Measurements from ENCODE around the gene OTOP3.

OTOP3 gene

GRCh38 chr17:74921769-74922168, 13.9 kb upstream of the OTOP3 start:
- no peak for DNase-seq
- no peak overlapping the region for H3K27ac Mint-ChIP-seq
- H3K9me3 Mint-ChIP-seq = no peaks in the 10 kb centered on the region
- H3K27me3 Mint-ChIP-seq = peaks cover 61 to 87% of the 10 kb centered on the region in 2 donors
- H3K4me3 Mint-ChIP-seq = no peak overlapping the region
- H3K36me3 Mint-ChIP-seq (ENCODE audit: insufficient read depth) = peaks cover 3% of the 10 kb centered on the region
- peaks cover 6 to 9% of the 10 kb centered on the region in 2 donors for H3K4me1 Mint-ChIP-seq (ENCODE audit: low read depth in 2 of 2)
- no peak for ATAC-seq (replicated peaks)

DNA sequence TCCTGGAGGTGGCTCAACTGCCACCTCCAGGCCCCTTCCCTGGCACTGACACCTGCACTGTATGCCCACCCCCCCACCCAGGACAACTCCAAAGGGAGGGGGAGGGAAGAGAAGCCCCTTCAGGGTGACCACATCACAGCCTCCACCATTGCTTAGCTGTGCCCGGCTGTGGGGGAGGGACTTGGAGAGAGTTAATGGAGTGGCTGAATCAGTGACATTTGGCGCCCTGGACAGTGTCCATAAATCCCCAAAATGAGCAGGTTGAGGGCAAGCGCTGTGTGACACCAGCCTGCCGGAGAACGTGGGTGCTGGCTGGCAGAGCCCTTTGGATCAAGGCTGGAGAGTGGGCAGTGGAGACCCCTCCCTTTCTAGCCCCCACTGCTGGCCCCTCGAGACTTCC, 13.5 kb upstream of the OTOP3 start:
- Mint-ChIP-seq H3K27me3 (peaks cover 58 to 87% of the 10 kb centered on the region in 2 donors), H3K9me3 (no peaks in the 10 kb centered on the region), H3K4me3 (peak overlapping the region in 1 of 2 donors; percentile 70), H3K27ac (no peak overlapping the region), H3K36me3 (ENCODE audit: insufficient read depth) (peaks cover 3% of the 10 kb centered on the region), H3K4me1 (ENCODE audit: low read depth in 2 of 2) (peaks cover 6 to 9% of the 10 kb centered on the region in 2 donors)
- ATAC-seq (replicated peaks) = no peak
- DNase-seq = no peak

- no peak for DNase-seq
- Mint-ChIP-seq H3K4me3 (peak within 1 kb of the TSS; percentile 49 to 72), H3K36me3 (ENCODE audit: insufficient read depth) (peaks cover 3% of the 10 kb centered on the region), H3K27me3 (peaks cover 61 to 87% of the 10 kb centered on the region in 2 donors), H3K9me3 (no peaks in the 10 kb centered on the region), H3K27ac (no peak within 1 kb of the TSS), H3K4me1 (ENCODE audit: low read depth in 2 of 2) (peaks cover 6 to 9% of the 10 kb centered on the region in 2 donors)
- ATAC-seq (replicated peaks) = peak; percentile 57
Observed at GRCh38 chr17:74922694-74923537, 12.8 kb upstream of the OTOP3 start, which contains the start of gene USH1G. Gene USH1G, minus strand, starts transcription at chr17:74923255. Its CDS starts 182 bp downstream, at chr17:74923073.

DNA sequence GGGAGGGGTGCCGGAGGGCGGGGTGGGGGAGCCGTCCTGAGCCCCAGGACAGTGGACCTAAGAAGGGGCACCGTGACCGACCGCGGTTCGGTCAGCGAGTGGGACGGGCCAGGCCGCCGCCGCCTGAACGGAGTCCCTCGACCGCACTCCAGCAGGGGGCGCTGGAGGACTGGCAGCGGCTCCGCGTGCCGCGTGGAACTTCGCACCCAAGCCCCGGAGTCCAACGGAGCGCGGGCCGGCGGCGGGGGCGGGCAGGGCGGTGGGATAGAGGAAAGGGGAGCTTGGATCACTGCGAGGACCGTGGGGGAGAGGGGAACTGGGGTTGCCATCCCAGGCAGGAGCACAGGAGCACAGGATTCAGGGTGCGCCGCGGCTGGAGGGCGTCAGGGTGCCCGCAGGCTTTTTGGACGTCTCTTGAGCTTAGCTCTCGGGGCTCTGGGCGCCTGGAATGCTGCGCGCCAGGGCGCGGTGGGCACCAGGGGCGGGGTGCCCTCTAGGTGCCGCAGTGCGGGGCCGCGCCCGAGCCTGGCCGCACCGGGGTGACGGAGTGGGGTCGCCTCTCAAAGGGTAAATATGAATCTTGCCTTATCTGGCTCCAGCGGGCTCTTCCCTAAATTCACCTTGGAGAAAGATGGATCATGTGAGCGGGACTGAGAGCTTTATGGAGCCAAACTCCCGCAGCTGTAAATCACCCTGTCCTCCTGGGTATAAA, 12.0 kb upstream of the OTOP3 start:
- Mint-ChIP-seq H3K9me3 (no peaks in the 10 kb centered on the region), H3K27ac (no peak overlapping the region), H3K36me3 (ENCODE audit: insufficient read depth) (peaks cover 3% of the 10 kb centered on the region), H3K4me3 (peak overlapping the region; percentile 49 to 72), H3K27me3 (peaks cover 65 to 87% of the 10 kb centered on the region in 2 donors), H3K4me1 (ENCODE audit: low read depth in 2 of 2) (peaks cover 6 to 9% of the 10 kb centered on the region in 2 donors)
- peak; percentile 80 for ATAC-seq (replicated peaks)
- peak; percentile 63 to 68 (median 68) for DNase-seq

DNA sequence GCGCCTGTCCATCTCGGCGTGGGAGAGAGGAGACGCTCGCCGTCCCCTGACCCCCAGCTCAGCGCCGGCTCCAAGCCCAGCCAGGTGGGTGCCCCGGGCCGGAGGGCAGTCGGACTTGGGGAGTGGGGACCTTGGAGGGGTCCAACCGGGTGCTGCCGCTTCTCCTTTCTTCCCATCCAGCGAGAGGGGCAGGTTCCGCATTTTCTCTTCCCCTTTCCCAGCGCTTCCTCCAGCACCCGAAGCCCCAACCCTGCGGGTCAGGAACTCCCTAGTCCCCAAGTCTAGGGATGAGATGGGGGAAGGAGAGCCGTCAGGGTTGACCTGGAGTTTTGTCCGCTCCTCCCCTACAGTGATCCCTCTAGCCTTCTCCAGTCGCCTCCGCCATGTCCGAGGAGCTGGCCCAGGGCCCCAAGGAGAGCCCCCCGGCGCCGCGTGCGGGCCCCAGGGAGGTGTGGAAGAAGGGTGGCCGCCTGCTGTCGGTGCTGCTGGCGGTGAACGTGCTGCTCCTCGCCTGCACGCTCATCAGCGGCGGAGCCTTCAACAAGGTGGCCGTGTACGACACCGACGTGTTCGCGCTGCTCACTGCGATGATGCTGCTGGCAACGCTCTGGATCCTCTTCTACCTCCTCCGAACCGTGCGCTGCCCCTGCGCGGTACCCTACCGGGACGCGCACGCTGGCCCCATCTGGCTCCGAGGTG, 11.3 kb upstream of the OTOP3 start, which contains the start of gene OTOP2:
TSS of gene OTOP2 (plus strand) at position 24 of the 699 bp plus-strand sequence. CDS start at position 384, 360 bp downstream.
- Mint-ChIP-seq H3K27me3 (peaks cover 68 to 89% of the 10 kb centered on the region in 2 donors), H3K27ac (no peak within 1 kb of the TSS), H3K9me3 (no peaks in the 10 kb centered on the region), H3K36me3 (ENCODE audit: insufficient read depth) (peaks cover 3% of the 10 kb centered on the region), H3K4me1 (ENCODE audit: low read depth in 2 of 2) (peaks cover 6 to 9% of the 10 kb centered on the region in 2 donors), H3K4me3 (peak within 1 kb of the TSS; percentile 49 to 72)
- no peak for DNase-seq
- ATAC-seq (replicated peaks) = no peak

DNA sequence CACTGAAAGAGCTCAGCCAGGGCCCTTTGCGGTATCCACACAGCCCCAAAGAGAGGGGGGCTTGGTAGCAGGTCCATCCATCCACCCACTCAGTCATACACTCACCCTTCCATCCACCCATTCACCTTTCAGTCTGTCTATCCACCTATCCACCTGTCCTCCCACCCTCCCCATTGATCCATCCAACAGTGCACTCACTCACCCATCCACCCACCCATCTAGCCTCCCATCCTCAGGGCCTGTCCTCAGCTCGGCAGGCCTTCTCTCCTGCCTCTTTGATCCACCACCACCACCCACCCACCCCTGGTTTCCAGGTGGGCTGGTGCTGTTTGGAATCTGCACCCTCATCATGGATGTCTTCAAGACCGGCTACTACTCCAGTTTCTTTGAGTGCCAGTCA, 10.5 kb upstream of the OTOP3 start:
- DNase-seq (no peak), ATAC-seq (replicated peaks) (no peak)
- no peak overlapping the region for H3K27ac Mint-ChIP-seq
- H3K27me3 Mint-ChIP-seq = peaks cover 71 to 95% of the 10 kb centered on the region in 2 donors
- no peaks in the 10 kb centered on the region for H3K9me3 Mint-ChIP-seq
- H3K36me3 Mint-ChIP-seq (ENCODE audit: insufficient read depth) = peaks cover 3% of the 10 kb centered on the region
- H3K4me3 Mint-ChIP-seq = peak overlapping the region in 1 of 2 donors; percentile 19
- peaks cover 6 to 9% of the 10 kb centered on the region in 2 donors for H3K4me1 Mint-ChIP-seq (ENCODE audit: low read depth in 2 of 2)

GRCh38 chr17:74928786-74929185, 6.9 kb upstream of the OTOP3 start:
- no peak for ATAC-seq (replicated peaks)
- Mint-ChIP-seq H3K27ac (no peak overlapping the region), H3K4me3 (no peak overlapping the region)

GRCh38 chr17:74930535-74931036, 5.1 kb upstream of the OTOP3 start:
- peaks cover 0 to 5% of the 10 kb centered on the region in 2 donors for H3K4me1 Mint-ChIP-seq (ENCODE audit: low read depth in 2 of 2)
- no peak for ATAC-seq (replicated peaks)
- peaks cover 6% of the 10 kb centered on the region for H3K36me3 Mint-ChIP-seq (ENCODE audit: insufficient read depth)
- H3K27ac Mint-ChIP-seq = no peak overlapping the region
- H3K27me3 Mint-ChIP-seq = peaks cover 78 to 99% of the 10 kb centered on the region in 2 donors
- H3K4me3 Mint-ChIP-seq = no peak overlapping the region
- H3K9me3 Mint-ChIP-seq = no peaks in the 10 kb centered on the region
- no peak for DNase-seq

More at GRCh38 chr17:74928786-74929185, 6.9 kb upstream of the OTOP3 start:
- DNase-seq = no peak
- peaks cover 84 to 99% of the 10 kb centered on the region in 2 donors for H3K27me3 Mint-ChIP-seq
- H3K36me3 Mint-ChIP-seq (ENCODE audit: insufficient read depth) = peaks cover 6% of the 10 kb centered on the region
- H3K4me1 Mint-ChIP-seq (ENCODE audit: low read depth in 2 of 2) = peaks cover 6 to 11% of the 10 kb centered on the region in 2 donors
- no peaks in the 10 kb centered on the region for H3K9me3 Mint-ChIP-seq

GRCh38 chr17:74935048-74935447, 650 bp upstream of the OTOP3 start:
- no peak for ATAC-seq (replicated peaks)
- Mint-ChIP-seq H3K4me1 (ENCODE audit: low read depth in 2 of 2) (peaks cover 4 to 5% of the 10 kb centered on the region in 2 donors), H3K9me3 (no peaks in the 10 kb centered on the region), H3K27me3 (peaks cover 70 to 91% of the 10 kb centered on the region in 2 donors), H3K4me3 (no peak overlapping the region), H3K36me3 (ENCODE audit: insufficient read depth) (peaks cover 3% of the 10 kb centered on the region), H3K27ac (no peak overlapping the region)
- no peak for DNase-seq

GRCh38 chr17:74936470-74936799, 737 bp downstream of the OTOP3 start:
- no peak overlapping the region for H3K4me3 Mint-ChIP-seq
- H3K27me3 Mint-ChIP-seq = peaks cover 56 to 90% of the 10 kb centered on the region in 2 donors
- no peak overlapping the region for H3K27ac Mint-ChIP-seq
- H3K4me1 Mint-ChIP-seq (ENCODE audit: low read depth in 2 of 2) = peaks cover 0 to 4% of the 10 kb centered on the region in 2 donors
- ATAC-seq (replicated peaks) = no peak
- H3K36me3 Mint-ChIP-seq (ENCODE audit: insufficient read depth) = no peaks in the 10 kb centered on the region
- H3K9me3 Mint-ChIP-seq = no peaks in the 10 kb centered on the region
- DNase-seq = no peak

DNA sequence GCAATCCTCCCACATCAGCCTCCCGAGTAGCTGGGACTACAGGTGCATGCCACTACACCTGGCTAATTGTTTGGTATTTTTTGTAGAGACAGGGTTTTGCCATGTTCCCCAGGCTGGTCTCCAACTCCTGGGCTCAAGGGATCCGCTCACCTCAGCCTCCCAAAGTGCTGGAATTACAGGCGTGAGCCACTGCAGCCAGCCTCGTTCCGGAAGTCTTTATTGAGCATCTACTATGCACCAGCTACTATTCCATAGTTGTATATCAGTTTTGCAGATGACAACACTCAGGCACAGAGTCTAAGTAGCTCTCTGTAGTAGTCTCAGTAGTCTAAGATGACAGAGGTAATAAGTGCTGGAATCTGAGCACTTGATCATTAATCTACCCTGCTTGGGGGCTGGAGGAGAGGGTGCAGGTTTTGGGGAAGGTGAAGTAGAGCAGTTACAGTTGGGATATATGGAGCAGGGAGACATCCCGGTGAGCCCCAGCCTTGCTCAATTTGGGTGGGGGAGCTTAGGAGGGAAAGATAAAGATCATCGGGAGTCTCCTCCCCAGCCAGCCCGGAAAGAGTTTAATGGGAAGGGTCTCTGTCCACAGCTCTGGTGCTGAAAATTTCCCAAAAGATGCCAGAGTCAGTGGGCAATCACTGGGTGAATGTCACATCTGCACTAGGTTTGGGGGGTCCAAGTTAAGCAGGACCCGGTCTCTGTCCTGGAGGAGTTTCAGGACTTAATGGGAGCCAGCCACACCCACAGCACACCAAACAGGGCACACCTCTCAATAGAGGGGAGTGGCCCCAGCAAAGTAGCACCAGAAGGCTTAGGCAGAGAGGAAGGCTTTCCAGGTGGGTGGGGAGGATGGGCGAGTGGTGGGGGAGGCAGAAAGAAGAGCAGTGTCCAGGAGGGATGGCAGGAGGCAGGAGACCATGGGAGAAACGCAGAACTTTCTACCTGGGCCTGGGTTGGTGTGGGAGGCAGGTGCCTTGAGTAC, 1.7 kb downstream of the OTOP3 start:
- ATAC-seq (replicated peaks) (no peak), DNase-seq (no peak)
- Mint-ChIP-seq H3K36me3 (ENCODE audit: insufficient read depth) (no peaks in the 10 kb centered on the region), H3K27ac (no peak overlapping the region), H3K9me3 (no peaks in the 10 kb centered on the region), H3K4me1 (ENCODE audit: low read depth in 2 of 2) (peaks cover 0 to 4% of the 10 kb centered on the region in 2 donors), H3K4me3 (no peak overlapping the region), H3K27me3 (peaks cover 58 to 90% of the 10 kb centered on the region in 2 donors)
